Measurements from ENCODE around the gene TSPO.

TSPO gene

DNA sequence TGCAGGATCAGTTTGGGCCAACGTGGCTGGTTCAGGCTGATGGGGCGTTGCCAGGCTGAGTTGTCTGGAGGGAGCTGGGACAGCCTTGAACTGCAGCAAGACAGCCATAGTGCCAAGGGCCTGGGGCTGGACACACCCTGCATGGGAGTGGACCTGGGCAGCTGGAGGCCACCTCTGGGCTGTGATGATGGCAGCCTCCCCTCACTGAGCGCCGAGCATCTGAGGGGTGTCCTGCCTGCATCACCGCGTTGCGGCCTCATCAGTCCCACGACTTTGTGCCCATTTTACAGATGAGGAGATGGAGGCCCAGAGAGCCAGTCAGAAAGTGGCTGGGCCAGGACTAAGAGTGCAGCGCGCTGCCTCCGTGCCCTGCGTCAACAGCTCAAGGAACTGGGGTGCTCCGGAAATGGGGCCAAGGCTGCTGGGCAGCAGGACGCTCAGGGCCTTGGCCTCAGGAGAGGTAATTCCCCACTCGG is 590 bp upstream of the TSPO start:
- peaks cover 22% of the 10 kb centered on the region for H3K27me3 ChIP-seq (ENCODE audit: control insufficient read depth, insufficient read depth, low read length)
- H3K9ac ChIP-seq (ENCODE audit: low read length): no peak overlapping the region
- peak overlapping the region; percentile 53 for H3K4me3 ChIP-seq (ENCODE audit: low read depth, low read length)
- no peaks in the 10 kb centered on the region for H3K36me3 ChIP-seq (ENCODE audit: control insufficient read depth, insufficient read depth, low read length)
- H3K4me1 ChIP-seq (ENCODE audit: control insufficient read depth, insufficient read depth, low read length): peaks cover 11% of the 10 kb centered on the region
- no peaks in the 10 kb centered on the region for H3K9me3 ChIP-seq (ENCODE audit: control insufficient read depth, insufficient read depth, low read depth, low read length)
- no peak overlapping the region for H3K27ac ChIP-seq (ENCODE audit: low read depth, low read length)

DNA sequence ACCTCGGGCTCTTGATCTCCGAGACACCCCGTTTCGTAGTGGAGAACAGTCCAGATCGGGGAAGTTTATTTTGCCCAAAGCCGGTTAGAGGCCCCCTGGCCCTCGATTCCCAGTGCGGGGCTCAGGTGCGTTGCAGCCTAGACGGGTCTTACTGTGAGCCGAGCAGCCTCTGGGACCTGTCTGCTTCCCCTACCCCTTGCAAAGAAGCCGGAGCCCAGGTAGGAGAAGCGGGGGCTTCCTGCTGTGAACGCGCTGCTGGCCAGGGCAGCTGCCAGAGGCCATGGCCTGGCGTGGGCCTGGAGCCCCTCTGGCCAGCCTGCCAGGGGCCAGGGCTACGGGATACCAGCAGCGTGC is 621 bp downstream of the TSPO start:
- Histone ChIP-seq H3K9ac (ENCODE audit: low read length) (peak overlapping the region; percentile 36), H3K27me3 (ENCODE audit: control insufficient read depth, insufficient read depth, low read length) (peaks cover 22% of the 10 kb centered on the region), H3K27ac (ENCODE audit: low read depth, low read length) (no peak overlapping the region), H3K9me3 (ENCODE audit: control insufficient read depth, insufficient read depth, low read depth, low read length) (no peaks in the 10 kb centered on the region), H3K4me1 (ENCODE audit: control insufficient read depth, insufficient read depth, low read length) (peaks cover 11% of the 10 kb centered on the region), H3K36me3 (ENCODE audit: control insufficient read depth, insufficient read depth, low read length) (no peaks in the 10 kb centered on the region), H3K4me3 (ENCODE audit: low read depth, low read length) (peak overlapping the region; percentile 53)

DNA sequence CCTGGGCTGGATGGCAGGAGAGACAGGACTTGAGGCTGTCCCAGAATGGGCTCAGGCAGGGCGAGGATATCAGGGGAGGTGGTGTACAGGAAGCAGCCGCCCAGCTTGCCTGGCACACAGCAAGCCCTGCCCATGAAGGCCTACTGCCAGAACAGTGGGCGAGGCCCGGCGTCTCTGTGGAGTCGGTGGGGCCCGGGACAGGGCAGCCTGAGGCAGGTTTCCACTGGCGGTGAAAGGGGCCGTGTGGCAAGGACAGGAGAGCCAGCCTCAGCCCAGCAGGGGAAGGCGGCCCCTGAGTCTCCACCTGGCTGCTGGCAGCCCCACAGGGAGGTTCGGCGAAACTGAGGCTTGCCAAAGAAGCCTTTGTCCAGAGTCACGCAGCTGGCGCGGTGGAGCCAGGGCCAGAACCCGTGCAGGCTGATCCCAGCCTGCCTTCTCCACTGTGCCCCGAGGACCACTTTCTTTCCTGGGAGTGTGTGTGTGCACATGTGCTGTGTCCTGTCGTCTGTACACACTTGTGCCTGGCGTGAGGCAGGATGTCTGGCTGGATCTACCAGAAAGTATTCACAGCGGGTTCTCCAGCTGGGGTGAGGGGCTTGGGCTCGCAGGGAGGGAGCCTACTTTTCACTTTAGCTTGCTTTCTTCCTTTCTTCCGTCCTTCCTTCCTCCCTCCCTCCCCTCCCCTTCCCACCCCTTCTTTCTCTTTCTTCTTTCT is 1.2 kb downstream of the TSPO start:
- Histone ChIP-seq H3K9ac (ENCODE audit: low read length) (peak overlapping the region; percentile 36), H3K9me3 (ENCODE audit: control insufficient read depth, insufficient read depth, low read depth, low read length) (no peaks in the 10 kb centered on the region), H3K27me3 (ENCODE audit: control insufficient read depth, insufficient read depth, low read length) (peaks cover 22% of the 10 kb centered on the region), H3K4me1 (ENCODE audit: control insufficient read depth, insufficient read depth, low read length) (peaks cover 11% of the 10 kb centered on the region), H3K36me3 (ENCODE audit: control insufficient read depth, insufficient read depth, low read length) (no peaks in the 10 kb centered on the region), H3K27ac (ENCODE audit: low read depth, low read length) (no peak overlapping the region), H3K4me3 (ENCODE audit: low read depth, low read length) (peak overlapping the region; percentile 53)

DNA sequence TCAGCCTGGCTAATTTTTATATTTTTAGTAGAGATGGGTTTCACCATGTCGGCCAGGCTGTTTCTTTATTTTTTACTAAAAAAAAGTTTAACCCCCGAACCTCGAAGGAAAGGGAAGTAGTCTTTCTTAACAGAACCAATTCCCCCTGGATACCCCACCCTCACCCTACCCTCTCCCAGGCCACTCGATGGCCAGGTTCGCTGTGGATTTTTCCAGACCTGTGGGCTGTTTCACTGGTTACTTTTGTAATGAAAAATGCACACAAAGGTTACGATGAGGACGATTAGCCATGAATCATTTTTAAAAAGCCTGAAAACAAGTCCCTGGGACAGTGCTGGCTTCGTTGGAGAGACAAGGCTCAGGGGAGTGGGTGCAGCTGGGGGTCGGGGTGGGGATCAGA is 2.5 kb downstream of the TSPO start:
- H3K9ac ChIP-seq (ENCODE audit: low read length): no peak overlapping the region
- H3K4me1 ChIP-seq (ENCODE audit: control insufficient read depth, insufficient read depth, low read length): peaks cover 11% of the 10 kb centered on the region
- peaks cover 22% of the 10 kb centered on the region for H3K27me3 ChIP-seq (ENCODE audit: control insufficient read depth, insufficient read depth, low read length)
- no peak overlapping the region for H3K27ac ChIP-seq (ENCODE audit: low read depth, low read length)
- H3K9me3 ChIP-seq (ENCODE audit: control insufficient read depth, insufficient read depth, low read depth, low read length): no peaks in the 10 kb centered on the region
- H3K36me3 ChIP-seq (ENCODE audit: control insufficient read depth, insufficient read depth, low read length): no peaks in the 10 kb centered on the region
- no peak overlapping the region for H3K4me3 ChIP-seq (ENCODE audit: low read depth, low read length)

DNA sequence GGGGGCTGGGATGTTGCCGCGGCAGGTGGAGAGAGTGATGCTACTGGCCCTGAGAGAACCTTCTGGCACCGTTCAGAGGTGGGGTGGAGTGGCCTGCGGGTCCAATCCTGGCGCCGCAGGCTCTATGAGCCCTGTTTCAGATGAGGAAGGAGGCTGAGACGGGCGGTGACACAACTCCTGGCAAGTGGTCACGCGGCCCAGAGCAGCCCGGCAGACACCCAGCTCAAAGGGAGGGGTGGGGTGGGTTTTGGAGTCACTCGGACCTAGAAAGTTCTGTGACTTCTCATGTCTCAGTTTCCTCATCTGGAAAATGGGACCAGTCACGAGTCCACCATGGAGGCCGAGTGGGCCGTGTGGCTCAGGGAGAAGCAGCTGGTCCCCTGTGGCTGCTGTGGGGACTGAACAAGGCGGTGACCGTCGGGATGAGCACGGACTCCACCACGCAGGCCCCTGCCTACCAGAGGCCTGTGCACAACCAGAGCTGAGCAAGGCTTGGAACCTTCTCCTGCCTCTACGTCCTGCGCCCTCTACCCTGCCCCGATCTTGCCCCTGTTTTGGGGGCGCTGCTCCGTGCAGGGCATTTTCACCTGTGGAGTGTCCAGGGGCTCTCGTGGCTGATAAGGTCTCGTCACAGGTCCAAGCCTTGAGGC is 3.7 kb downstream of the TSPO start:
- Histone ChIP-seq H3K4me3 (ENCODE audit: low read depth, low read length) (no peak overlapping the region), H3K27me3 (ENCODE audit: control insufficient read depth, insufficient read depth, low read length) (peaks cover 22% of the 10 kb centered on the region), H3K9me3 (ENCODE audit: control insufficient read depth, insufficient read depth, low read depth, low read length) (no peaks in the 10 kb centered on the region), H3K9ac (ENCODE audit: low read length) (no peak overlapping the region), H3K36me3 (ENCODE audit: control insufficient read depth, insufficient read depth, low read length) (no peaks in the 10 kb centered on the region), H3K4me1 (ENCODE audit: control insufficient read depth, insufficient read depth, low read length) (peaks cover 11% of the 10 kb centered on the region), H3K27ac (ENCODE audit: low read depth, low read length) (no peak overlapping the region)

DNA sequence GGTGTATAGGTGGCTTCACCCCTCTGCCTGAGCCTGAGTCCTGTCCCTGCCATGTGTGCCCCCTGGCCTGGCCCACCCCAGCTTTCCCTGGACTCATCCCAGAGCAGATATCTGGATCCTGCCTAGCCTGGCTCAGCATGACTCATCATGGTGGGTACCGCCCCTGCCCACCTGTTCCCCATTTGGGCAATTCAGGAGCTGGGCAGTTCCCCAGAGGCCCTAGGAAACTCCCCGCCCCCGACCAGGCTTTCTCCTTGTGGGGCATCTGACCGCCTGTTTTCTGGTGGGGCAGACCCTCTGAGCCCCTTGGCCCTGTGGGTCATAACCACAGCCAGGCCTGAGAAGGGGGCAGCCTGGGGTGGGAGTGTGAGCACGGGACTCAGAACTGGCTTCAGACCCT is 4.4 kb downstream of the TSPO start:
- H3K27me3 ChIP-seq (ENCODE audit: control insufficient read depth, insufficient read depth, low read length): peaks cover 17% of the 10 kb centered on the region
- no peak overlapping the region for H3K4me3 ChIP-seq (ENCODE audit: low read depth, low read length)
- no peak overlapping the region for H3K27ac ChIP-seq (ENCODE audit: low read depth, low read length)
- H3K36me3 ChIP-seq (ENCODE audit: control insufficient read depth, insufficient read depth, low read length): no peaks in the 10 kb centered on the region
- no peak overlapping the region for H3K9ac ChIP-seq (ENCODE audit: low read length)
- H3K4me1 ChIP-seq (ENCODE audit: control insufficient read depth, insufficient read depth, low read length): peaks cover 11% of the 10 kb centered on the region
- no peaks in the 10 kb centered on the region for H3K9me3 ChIP-seq (ENCODE audit: control insufficient read depth, insufficient read depth, low read depth, low read length)

DNA sequence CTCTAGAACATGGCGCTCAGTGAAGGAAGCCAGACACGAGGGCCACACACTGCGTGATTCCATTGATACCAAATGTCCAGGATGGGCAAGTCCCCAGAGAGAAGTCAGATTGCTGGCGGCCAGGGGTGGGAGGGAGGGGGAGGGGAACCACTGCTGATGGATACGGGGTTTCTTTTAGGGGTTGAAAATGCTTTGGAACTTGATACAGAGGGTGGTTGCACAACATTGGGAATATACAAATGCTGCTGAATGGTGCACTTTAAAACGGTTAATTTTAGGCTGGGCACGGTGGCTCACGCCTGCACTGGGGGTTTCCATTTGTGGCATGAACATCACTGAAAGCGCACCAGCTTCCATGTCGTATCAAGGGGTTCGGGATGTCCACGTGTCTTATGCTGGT is 5.1 kb downstream of the TSPO start:
- Histone ChIP-seq H3K36me3 (ENCODE audit: control insufficient read depth, insufficient read depth, low read length) (no peaks in the 10 kb centered on the region), H3K27me3 (ENCODE audit: control insufficient read depth, insufficient read depth, low read length) (peaks cover 14% of the 10 kb centered on the region), H3K9ac (ENCODE audit: low read length) (no peak overlapping the region)

DNA sequence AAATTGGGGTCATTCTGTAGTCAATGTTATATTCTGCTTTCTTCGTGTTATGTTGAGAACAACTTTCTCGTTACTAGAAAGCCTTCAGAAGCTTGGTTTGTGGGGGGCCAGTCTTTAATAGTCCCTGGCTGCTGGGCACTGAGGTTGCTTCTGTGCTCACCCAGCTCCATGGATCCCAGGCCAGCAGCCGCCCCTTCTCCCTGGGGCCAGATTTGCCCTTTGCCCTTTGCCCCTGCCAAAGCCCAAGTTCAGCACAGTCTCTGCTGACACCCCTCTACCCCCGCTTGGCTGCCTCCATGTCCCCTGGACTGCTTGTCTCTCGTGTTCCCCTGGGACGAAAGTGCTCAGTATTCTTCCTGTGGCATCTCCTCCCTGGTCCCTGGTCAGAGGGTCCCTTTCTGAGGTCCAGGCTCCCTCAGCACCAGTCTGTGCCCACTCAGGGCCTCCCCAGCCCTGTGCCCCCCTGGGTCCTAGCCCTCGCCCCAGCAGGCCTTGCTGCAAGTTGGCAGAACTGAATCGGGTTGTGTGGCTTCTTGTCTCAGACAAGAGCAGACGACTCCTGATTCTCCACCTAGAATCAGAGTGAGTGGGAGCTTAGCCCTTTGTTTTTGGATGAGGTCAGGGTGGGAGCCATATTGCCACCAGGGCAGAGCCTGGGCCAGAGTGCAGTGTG is 6.7 kb downstream of the TSPO start:
- no peaks in the 10 kb centered on the region for H3K36me3 ChIP-seq (ENCODE audit: control insufficient read depth, insufficient read depth, low read length)
- H3K27me3 ChIP-seq (ENCODE audit: control insufficient read depth, insufficient read depth, low read length): no peaks in the 10 kb centered on the region
- H3K4me3 ChIP-seq (ENCODE audit: low read depth, low read length): no peak overlapping the region
- no peak overlapping the region for H3K27ac ChIP-seq (ENCODE audit: low read depth, low read length)
- H3K9me3 ChIP-seq (ENCODE audit: control insufficient read depth, insufficient read depth, low read depth, low read length): no peaks in the 10 kb centered on the region
- no peak overlapping the region for H3K9ac ChIP-seq (ENCODE audit: low read length)
- no peaks in the 10 kb centered on the region; the same call in 1 of the 2 replicates for H3K4me1 ChIP-seq (ENCODE audit: control insufficient read depth, insufficient read depth, low read length)

More for the DNA sequence above, 5.1 kb downstream of the TSPO start:
- Histone ChIP-seq H3K4me3 (ENCODE audit: low read depth, low read length) (no peak overlapping the region), H3K4me1 (ENCODE audit: control insufficient read depth, insufficient read depth, low read length) (peaks cover 11% of the 10 kb centered on the region), H3K27ac (ENCODE audit: low read depth, low read length) (no peak overlapping the region), H3K9me3 (ENCODE audit: control insufficient read depth, insufficient read depth, low read depth, low read length) (no peaks in the 10 kb centered on the region)

DNA sequence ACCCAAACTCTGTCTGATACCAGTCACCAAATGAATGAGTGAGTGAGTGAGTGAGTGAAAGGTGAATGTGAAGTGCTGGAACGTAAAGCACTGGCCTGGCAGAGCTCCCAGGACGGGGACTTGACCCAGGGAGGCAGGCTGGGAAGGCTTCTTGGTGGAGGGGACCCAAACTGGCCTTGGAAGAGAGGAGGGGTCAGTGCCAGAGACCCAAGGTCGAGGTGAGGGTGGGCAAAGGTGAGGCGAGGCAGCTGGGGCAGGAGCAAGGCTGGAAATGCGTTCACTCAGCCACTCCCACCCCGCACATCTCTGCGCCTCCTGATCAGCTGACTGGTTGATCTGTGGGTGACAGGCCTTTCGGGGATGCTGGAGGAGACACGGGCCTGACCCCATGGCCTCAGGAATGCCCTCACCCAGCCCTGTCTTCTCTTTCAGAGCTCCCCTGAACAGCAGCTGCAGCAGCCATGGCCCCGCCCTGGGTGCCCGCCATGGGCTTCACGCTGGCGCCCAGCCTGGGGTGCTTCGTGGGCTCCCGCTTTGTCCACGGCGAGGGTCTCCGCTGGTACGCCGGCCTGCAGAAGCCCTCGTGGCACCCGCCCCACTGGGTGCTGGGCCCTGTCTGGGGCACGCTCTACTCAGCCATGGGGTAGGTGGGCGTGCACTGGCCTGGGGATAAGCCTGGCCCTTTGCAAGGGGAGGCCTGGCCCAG is 7.6 kb downstream of the TSPO start:
- Histone ChIP-seq H3K36me3 (ENCODE audit: control insufficient read depth, insufficient read depth, low read length) (no peaks in the 10 kb centered on the region), H3K27ac (ENCODE audit: low read depth, low read length) (no peak overlapping the region), H3K9ac (ENCODE audit: low read length) (no peak overlapping the region), H3K27me3 (ENCODE audit: control insufficient read depth, insufficient read depth, low read length) (no peaks in the 10 kb centered on the region), H3K4me3 (ENCODE audit: low read depth, low read length) (no peak overlapping the region), H3K4me1 (ENCODE audit: control insufficient read depth, insufficient read depth, low read length) (no peaks in the 10 kb centered on the region; the same call in 1 of the 2 replicates), H3K9me3 (ENCODE audit: control insufficient read depth, insufficient read depth, low read depth, low read length) (no peaks in the 10 kb centered on the region)

DNA sequence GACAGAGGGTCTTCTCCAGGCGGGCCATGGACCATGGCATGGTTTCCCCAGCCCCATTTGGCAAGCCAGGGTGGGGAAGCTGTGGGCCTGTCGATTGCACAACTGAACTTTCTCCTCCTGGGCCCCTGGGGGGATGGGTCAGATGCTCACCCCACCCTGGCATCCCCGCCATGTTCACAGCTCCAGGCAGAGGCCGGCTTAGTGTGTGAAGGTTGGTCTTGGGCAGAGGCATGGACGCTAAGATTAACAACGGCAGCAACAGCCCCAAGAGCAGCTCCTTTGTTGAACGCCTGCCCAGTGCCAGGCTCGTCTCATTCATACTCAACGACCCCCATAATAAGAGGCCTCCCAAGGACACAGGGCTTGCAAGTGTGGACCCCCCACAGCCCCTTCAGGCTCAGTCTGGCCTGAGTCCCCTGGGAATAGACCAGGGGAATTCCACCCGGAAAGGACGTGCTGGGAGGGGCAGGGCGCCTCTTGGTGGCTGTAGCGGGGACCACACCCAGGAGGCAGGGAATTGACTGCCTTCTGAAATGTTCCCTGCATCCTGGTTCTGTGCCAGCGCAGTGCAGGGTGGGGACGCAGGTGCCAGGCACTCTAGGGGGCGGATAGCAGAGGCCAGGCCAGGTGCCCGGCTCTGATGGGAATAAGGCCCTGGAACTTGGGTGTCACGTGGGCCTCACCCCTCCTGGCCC is 8.3 kb downstream of the TSPO start:
- Histone ChIP-seq H3K27ac (ENCODE audit: low read depth, low read length) (no peak overlapping the region), H3K9ac (ENCODE audit: low read length) (no peak overlapping the region), H3K4me1 (ENCODE audit: control insufficient read depth, insufficient read depth, low read length) (no peaks in the 10 kb centered on the region; the same call in 1 of the 2 replicates), H3K36me3 (ENCODE audit: control insufficient read depth, insufficient read depth, low read length) (no peaks in the 10 kb centered on the region), H3K9me3 (ENCODE audit: control insufficient read depth, insufficient read depth, low read depth, low read length) (no peaks in the 10 kb centered on the region), H3K4me3 (ENCODE audit: low read depth, low read length) (no peak overlapping the region), H3K27me3 (ENCODE audit: control insufficient read depth, insufficient read depth, low read length) (no peaks in the 10 kb centered on the region)
